Mesenchymal stem cell (in vitro differentiated cells and primary cell): ENCODE data around the gene LAMA4.

Experiments
- DNase-seq: peaks from one replicate; pipeline ENCODE4 v3.0.0-alpha.2; 2013
- H2AFZ ChIP-seq: one replicate; pipeline ENCODE4 v1.6.1; 2013; ENCODE audit warnings: low read depth, mild to moderate bottlenecking, control low read depth, inconsistent platforms, low read length, moderate library complexity
- H2AK5ac ChIP-seq: 2 replicates; pipeline ENCODE4 v1.6.1; 2013; ENCODE audit warnings: low read length, moderate library complexity, mild to moderate bottlenecking, inconsistent platforms; ENCODE audit not compliant: severe bottlenecking
- H2BK120ac ChIP-seq: one replicate; pipeline ENCODE4 v1.6.1; 2013; ENCODE audit warnings: low read depth, mild to moderate bottlenecking, inconsistent platforms, low read length, moderate library complexity
- H2BK12ac ChIP-seq, 2 experiments: one replicate each; pipeline ENCODE4 v1.6.1; 2013; ENCODE audit warnings: inconsistent platforms in 2 of 2, low read length in 2 of 2, mild to moderate bottlenecking in 2 of 2, moderate library complexity in 2 of 2, control low read depth in 1 of 2
- H2BK15ac ChIP-seq: one replicate; pipeline ENCODE4 v1.6.1; 2013; ENCODE audit warnings: mild to moderate bottlenecking, low read depth, inconsistent platforms; ENCODE audit not compliant: poor library complexity, severe bottlenecking
- H2BK5ac ChIP-seq: 2 replicates; pipeline ENCODE4 v1.6.1; 2013; ENCODE audit warnings: low read depth, mild to moderate bottlenecking, low read length, control low read depth, inconsistent platforms; ENCODE audit not compliant: poor library complexity, severe bottlenecking
- H3K14ac ChIP-seq, 2 experiments: one replicate each; pipeline ENCODE4 v1.6.1; 2013; ENCODE audit warnings: inconsistent platforms in 2 of 2, low read length in 2 of 2, control low read depth in 1 of 2, mild to moderate bottlenecking in 1 of 2, moderate library complexity in 1 of 2
- H3K18ac ChIP-seq, 2 experiments: one replicate each; pipeline ENCODE4 v1.6.1; 2013; ENCODE audit warnings: inconsistent platforms in 2 of 2, low read length in 2 of 2, control low read depth in 1 of 2, low read depth in 1 of 2, mild to moderate bottlenecking in 1 of 2
- H3K23ac ChIP-seq, 2 experiments: one replicate each; pipeline ENCODE4 v1.6.1; 2013; ENCODE audit warnings: inconsistent platforms in 2 of 2, low read length in 2 of 2, mild to moderate bottlenecking in 2 of 2, moderate library complexity in 2 of 2, control low read depth in 1 of 2
- H3K27ac ChIP-seq: 2 replicates; pipeline ENCODE4 v1.5.1; 2013; ENCODE audit warnings: mild to moderate bottlenecking, moderate library complexity, low read length, control low read depth, inconsistent platforms; ENCODE audit not compliant: poor library complexity, severe bottlenecking
- H3K27me3 ChIP-seq, 2 experiments: 2 replicates each; pipeline versions ENCODE4 v1.6.1 to v1.7.0; 2013; ENCODE audit warnings: low read length in 2 of 2, mild to moderate bottlenecking in 2 of 2, moderate library complexity in 2 of 2, control low read depth in 1 of 2, inconsistent platforms in 1 of 2; ENCODE audit not compliant: control insufficient read depth in 1 of 2, insufficient read depth in 1 of 2
- H3K36me3 ChIP-seq, 2 experiments: 2 replicates each; pipeline versions ENCODE4 v1.6.1 to v1.7.0; 2013; ENCODE audit warnings: low read length in 2 of 2, control low read depth in 1 of 2, inconsistent platforms in 1 of 2, low read depth in 1 of 2, mild to moderate bottlenecking in 1 of 2; ENCODE audit not compliant: insufficient read depth in 2 of 2, control insufficient read depth in 1 of 2
- H3K4ac ChIP-seq, 2 experiments: one replicate each; pipeline ENCODE4 v1.6.1; 2013; ENCODE audit warnings: inconsistent platforms in 2 of 2, low read length in 2 of 2, mild to moderate bottlenecking in 2 of 2, moderate library complexity in 2 of 2, control low read depth in 1 of 2, low read depth in 1 of 2
- H3K4me1 ChIP-seq: 2 replicates; pipeline ENCODE4 v1.6.1; 2013; ENCODE audit warnings: low read depth, low read length, control low read depth; ENCODE audit not compliant: control insufficient read depth, insufficient read depth
- H3K4me2 ChIP-seq: 2 replicates; pipeline ENCODE4 v1.6.1; 2013; ENCODE audit warnings: low read length, mild to moderate bottlenecking, inconsistent platforms; ENCODE audit not compliant: poor library complexity, severe bottlenecking
- H3K4me3 ChIP-seq, 2 experiments: 2 replicates each; pipeline versions ENCODE4 v1.5.1 to v1.7.0; 2013; ENCODE audit warnings: low read length in 2 of 2, mild to moderate bottlenecking in 2 of 2, control low read depth in 1 of 2, low read depth in 1 of 2; ENCODE audit not compliant: insufficient read depth in 1 of 2
- H3K79me1 ChIP-seq: replicated peaks from 2 replicates; pipeline ENCODE4 v1.6.1; 2013; ENCODE audit warnings: mild to moderate bottlenecking, control low read depth, low read length, inconsistent platforms; ENCODE audit not compliant: poor library complexity, severe bottlenecking
- H3K9ac ChIP-seq: 2 replicates; pipeline ENCODE4 v1.7.0; 2013; ENCODE audit warnings: mild to moderate bottlenecking, low read length, moderate library complexity
- H3K9me3 ChIP-seq: 2 replicates; pipeline ENCODE4 v1.7.0; 2013; ENCODE audit warnings: mild to moderate bottlenecking, low read length; ENCODE audit not compliant: control insufficient read depth
- H4K8ac ChIP-seq: one replicate; pipeline ENCODE4 v1.6.1; 2013; ENCODE audit warnings: inconsistent platforms, mild to moderate bottlenecking, low read length, moderate library complexity
- H4K91ac ChIP-seq: one replicate; pipeline ENCODE4 v1.6.1; 2013; ENCODE audit warnings: mild to moderate bottlenecking, low read length, inconsistent platforms
- WGBS: methylation state at CpG from one replicate; pipeline ENCODE4 v1.1.7; 2013; ENCODE audit warnings: mixed read lengths; 5-methylcytosine and 5-hydroxymethylcytosine counted together

The LAMA4 gene

GRCh38 chr6:112188906-112189305 is 65.5 kb downstream of the LAMA4 start:
- H3K27ac ChIP-seq: peak overlapping the region; percentile 66
- 96% methylated on average over 3 of the region's 3 CpGs for WGBS
- no peak overlapping the region for H2AFZ ChIP-seq
- no peak overlapping the region for H4K91ac ChIP-seq
- peak overlapping the region; percentile 4 for H3K4me2 ChIP-seq
- peaks cover 9% of the 10 kb centered on the region for H3K4me1 ChIP-seq
- peaks cover 0 to 100% of the 10 kb centered on the region in 2 experiments for H3K36me3 ChIP-seq
- no peak overlapping the region for H3K14ac ChIP-seq
- H3K4me3 ChIP-seq: no peak overlapping the region
- no peak overlapping the region for H2BK12ac ChIP-seq
- no peak for DNase-seq
- H2AK5ac ChIP-seq: no peak overlapping the region
- H3K9me3 ChIP-seq: no peaks in the 10 kb centered on the region
- H2BK5ac ChIP-seq: no peak overlapping the region
- H4K8ac ChIP-seq: no peak overlapping the region
- no peaks in the 10 kb centered on the region for H3K27me3 ChIP-seq
- no peak overlapping the region for H3K4ac ChIP-seq
- no peak overlapping the region for H3K23ac ChIP-seq
- H3K9ac ChIP-seq: peak overlapping the region; percentile 20
- H2BK120ac ChIP-seq: no peak overlapping the region
- no peak overlapping the region for H3K18ac ChIP-seq
- H2BK15ac ChIP-seq: no peak overlapping the region
- H3K79me1 ChIP-seq: no peaks in the 10 kb centered on the region

GRCh38 chr6:112187736-112188135 is 66.6 kb downstream of the LAMA4 start:
- Histone ChIP-seq H3K4ac (no peak overlapping the region), H3K4me2 (no peak overlapping the region), H3K14ac (no peak overlapping the region)

GRCh38 chr6:112184951-112185350 is 69.4 kb downstream of the LAMA4 start:
- no peak overlapping the region for H3K9ac ChIP-seq
- H3K4me3 ChIP-seq: no peak overlapping the region
- DNase-seq: no peak
- H2AK5ac ChIP-seq: no peak overlapping the region
- no peak overlapping the region for H2BK12ac ChIP-seq
- no peak overlapping the region for H4K8ac ChIP-seq
- no peak overlapping the region for H3K23ac ChIP-seq
- H3K14ac ChIP-seq: no peak overlapping the region
- no peaks in the 10 kb centered on the region for H3K27me3 ChIP-seq
- no peak overlapping the region for H3K27ac ChIP-seq
- H2AFZ ChIP-seq: no peak overlapping the region
- 76% methylated on average over 8 of the region's 9 CpGs for WGBS
- H2BK15ac ChIP-seq: no peak overlapping the region
- no peak overlapping the region for H4K91ac ChIP-seq
- no peak overlapping the region for H3K4ac ChIP-seq
- H2BK5ac ChIP-seq: no peak overlapping the region
- H3K4me1 ChIP-seq: peaks cover 9% of the 10 kb centered on the region
- peaks cover 0 to 95% of the 10 kb centered on the region in 2 experiments for H3K36me3 ChIP-seq
- no peak overlapping the region for H2BK120ac ChIP-seq
- H3K18ac ChIP-seq: no peak overlapping the region
- no peaks in the 10 kb centered on the region for H3K9me3 ChIP-seq
- H3K4me2 ChIP-seq: no peak overlapping the region
- no peaks in the 10 kb centered on the region for H3K79me1 ChIP-seq

More at GRCh38 chr6:112187736-112188135, 66.6 kb downstream of the LAMA4 start:
- H3K27me3 ChIP-seq: no peaks in the 10 kb centered on the region
- H3K79me1 ChIP-seq: no peaks in the 10 kb centered on the region
- no peak overlapping the region for H2AFZ ChIP-seq
- no peak overlapping the region for H4K8ac ChIP-seq
- H2BK5ac ChIP-seq: no peak overlapping the region
- H3K9me3 ChIP-seq: no peaks in the 10 kb centered on the region
- H3K23ac ChIP-seq: no peak overlapping the region
- H3K4me1 ChIP-seq: peaks cover 9% of the 10 kb centered on the region
- H3K9ac ChIP-seq: no peak overlapping the region
- no peak overlapping the region for H3K4me3 ChIP-seq
- H2BK12ac ChIP-seq: no peak overlapping the region
- H2BK120ac ChIP-seq: no peak overlapping the region
- DNase-seq: no peak
- H4K91ac ChIP-seq: no peak overlapping the region
- peaks cover 0 to 97% of the 10 kb centered on the region in 2 experiments for H3K36me3 ChIP-seq
- no peak overlapping the region for H3K18ac ChIP-seq
- no peak overlapping the region for H2BK15ac ChIP-seq
- 86% methylated on average over 6 of the region's 6 CpGs for WGBS
- no peak overlapping the region for H3K27ac ChIP-seq
- no peak overlapping the region for H2AK5ac ChIP-seq

GRCh38 chr6:112183271-112183671 is 71.1 kb downstream of the LAMA4 start:
- Histone ChIP-seq H3K79me1 (no peaks in the 10 kb centered on the region), H4K8ac (no peak overlapping the region), H2AFZ (no peak overlapping the region), H3K36me3 (peaks cover 0 to 94% of the 10 kb centered on the region in 2 experiments), H3K27ac (no peak overlapping the region), H3K14ac (no peak overlapping the region), H4K91ac (no peak overlapping the region), H3K4ac (no peak overlapping the region), H3K9me3 (no peaks in the 10 kb centered on the region), H3K18ac (no peak overlapping the region), H2BK120ac (no peak overlapping the region), H3K23ac (no peak overlapping the region), H3K9ac (peak overlapping the region; percentile 5), H2BK5ac (no peak overlapping the region), H2AK5ac (no peak overlapping the region), H2BK15ac (no peak overlapping the region), H3K27me3 (no peaks in the 10 kb centered on the region), H3K4me1 (peaks cover 7% of the 10 kb centered on the region), H3K4me2 (no peak overlapping the region), H2BK12ac (no peak overlapping the region), H3K4me3 (no peak overlapping the region)
- WGBS: 95% methylated on average over 2 of the region's 3 CpGs
- DNase-seq: peak; percentile 16
